ENCODE data around the gene GGCX.

The GGCX gene

DNA sequence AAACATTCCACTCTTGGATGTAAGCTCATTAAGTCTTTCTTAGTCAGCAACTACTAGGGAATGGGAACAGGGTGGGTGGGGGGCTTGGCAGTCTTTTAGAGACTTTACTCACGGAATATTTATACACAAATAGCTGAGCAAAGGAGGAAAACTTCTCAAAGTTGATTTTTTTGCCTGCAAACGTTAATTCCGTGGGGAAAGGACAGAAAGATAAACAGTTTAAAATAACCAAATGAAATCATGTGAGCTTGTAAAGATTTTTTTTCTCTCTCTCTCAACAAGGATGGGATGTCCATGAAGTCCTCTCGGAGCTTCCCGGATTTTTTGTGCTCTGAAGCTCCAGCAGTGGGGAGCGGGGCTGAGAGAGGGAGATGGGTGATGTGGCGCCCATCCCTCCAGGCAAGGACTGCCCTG is 54.5 kb downstream of the GGCX start:
- TF ChIP-seq CTCF (IDR thresholded peaks at IDR 0.05; ENCODE audit: low read depth, low read length, missing control alignments), result no peak
- H3K4me3 ChIP-seq (ENCODE audit: low read depth, low read length), result no peak overlapping the region
- no peak for DNase-seq (ENCODE audit: low read depth)

GRCh38 chr2:85505551-85506238 is 55.6 kb downstream of the GGCX start:
- TF ChIP-seq CTCF (IDR thresholded peaks at IDR 0.05; ENCODE audit: low read depth, low read length, missing control alignments), result no peak
- no peak for DNase-seq (ENCODE audit: low read depth)
- H3K4me3 ChIP-seq (ENCODE audit: low read depth, low read length), result no peak overlapping the region

DNA sequence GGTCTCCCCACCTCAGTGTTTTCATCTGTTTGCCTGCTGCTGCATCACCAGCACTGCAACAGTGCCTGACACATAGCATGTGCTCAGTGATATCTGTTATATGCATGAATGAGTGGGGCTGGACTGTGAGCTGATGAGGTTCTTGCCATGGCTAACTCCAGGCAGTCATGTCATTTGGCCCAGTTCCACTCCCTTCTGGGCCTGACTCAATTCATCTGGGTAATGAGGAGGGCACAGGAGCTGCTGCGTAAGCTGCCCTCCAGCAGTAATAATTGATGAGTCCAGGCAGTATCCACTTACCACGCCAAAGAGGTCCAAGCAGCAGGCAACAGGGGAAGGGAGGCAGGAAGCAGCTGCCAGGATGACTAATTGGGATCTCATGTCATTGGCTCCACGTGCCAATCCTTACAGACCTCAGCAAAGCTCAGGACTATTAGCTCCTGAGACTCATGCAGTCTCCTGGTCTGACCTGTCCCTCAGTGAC is 56.5 kb downstream of the GGCX start:
- TF ChIP-seq CTCF (IDR thresholded peaks at IDR 0.05; ENCODE audit: low read depth, low read length, missing control alignments), result no peak
- no peak for DNase-seq (ENCODE audit: low read depth)
- no peak overlapping the region for H3K4me3 ChIP-seq (ENCODE audit: low read depth, low read length)

DNA sequence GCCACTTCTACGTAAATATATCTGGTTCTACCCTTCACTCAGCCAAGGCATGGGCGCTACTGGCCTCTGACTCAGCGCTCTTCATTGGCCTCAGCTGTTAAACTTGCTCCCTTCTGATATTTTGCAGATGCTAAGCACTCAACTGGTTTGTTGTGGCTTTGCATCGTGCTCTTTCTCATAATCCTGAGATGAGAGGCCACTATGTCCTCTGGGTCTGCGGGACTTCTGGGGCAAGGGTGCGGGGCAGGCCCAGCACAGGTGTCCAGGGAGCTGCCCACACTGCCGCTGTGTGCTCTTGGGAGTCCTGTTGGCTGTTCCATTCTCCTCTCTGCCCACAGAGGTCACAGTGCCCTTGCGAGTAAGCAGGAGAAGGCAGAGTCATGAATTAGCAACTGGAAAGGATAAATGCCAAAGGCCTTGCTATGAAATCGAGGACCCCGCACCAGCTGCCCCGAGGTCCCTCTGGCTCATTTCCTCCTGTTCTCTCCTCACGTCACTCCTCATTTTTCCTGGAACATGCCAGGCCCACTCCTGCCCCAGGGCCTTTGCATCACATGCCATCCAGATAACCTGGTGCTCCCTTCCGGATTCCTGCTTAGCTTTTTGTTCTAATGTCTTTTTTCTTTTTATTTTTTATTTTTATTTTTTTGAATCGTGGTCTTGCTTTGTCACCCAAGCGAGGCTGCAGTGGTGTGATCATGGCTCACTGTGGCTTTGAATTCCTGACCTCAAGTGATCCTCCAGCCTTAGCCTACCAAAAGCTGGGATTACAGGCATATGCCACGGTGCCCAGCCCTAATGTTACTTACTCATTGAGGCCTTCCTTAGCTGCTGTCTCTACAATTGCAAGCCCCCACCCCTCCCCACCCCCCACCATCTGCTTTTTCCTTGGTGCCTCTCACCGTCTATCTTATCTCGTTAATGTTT is 57.2 kb downstream of the GGCX start:
- no peak overlapping the region for H3K4me3 ChIP-seq (ENCODE audit: low read depth, low read length)
- no peak for TF ChIP-seq CTCF (IDR thresholded peaks at IDR 0.05; ENCODE audit: low read depth, low read length, missing control alignments)
- no peak for DNase-seq (ENCODE audit: low read depth)

GRCh38 chr2:85503168-85503850 is 58.0 kb downstream of the GGCX start:
- no peak for DNase-seq (ENCODE audit: low read depth)
- H3K4me3 ChIP-seq (ENCODE audit: low read depth, low read length), result no peak overlapping the region
- TF ChIP-seq CTCF (IDR thresholded peaks at IDR 0.05; ENCODE audit: low read depth, low read length, missing control alignments), result no peak

DNA sequence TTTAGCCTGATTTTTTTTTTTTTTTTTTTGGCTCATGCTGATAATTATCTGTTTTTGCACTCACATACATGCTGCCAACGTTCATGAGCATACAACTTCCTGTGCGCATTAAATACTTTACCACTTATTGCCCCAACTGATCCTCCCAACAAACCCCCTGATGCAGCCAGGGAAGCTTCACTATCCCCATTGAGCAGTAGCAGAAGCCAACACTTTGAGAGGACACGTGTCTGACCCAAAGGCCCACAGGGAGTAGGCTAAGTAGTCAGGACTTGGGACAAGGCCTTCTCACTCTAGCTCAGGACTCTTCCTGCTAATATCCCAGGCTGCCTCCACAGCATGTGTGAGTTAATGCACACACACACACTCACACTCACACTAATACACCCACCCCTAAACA is 58.6 kb downstream of the GGCX start:
- no peak for DNase-seq (ENCODE audit: low read depth)
- TF ChIP-seq CTCF (IDR thresholded peaks at IDR 0.05; ENCODE audit: low read depth, low read length, missing control alignments), result no peak

More for the DNA sequence above, 58.6 kb downstream of the GGCX start:
- no peak overlapping the region for H3K4me3 ChIP-seq (ENCODE audit: low read depth, low read length)
